Hepatocyte (in vitro differentiated cells): Measurements from ENCODE around the gene CDH18.

ENCODE experiments used
- EZH2 ChIP-seq: fragments of 200-600 bp; sonication (generic); IDR thresholded peaks from 2 replicates; pipeline ENCODE4 v1.6.1; 2016; ENCODE audit warnings: antibody characterized with exemption, mild to moderate bottlenecking, borderline replicate concordance
- EZH2phosphoT487 ChIP-seq: fragments of 200-600 bp; sonication (generic); IDR thresholded peaks from one replicate; pipeline ENCODE4 v1.6.1; 2018; ENCODE audit warnings: antibody characterized with exemption, mild to moderate bottlenecking, low read depth, moderate library complexity; ENCODE audit not compliant: unreplicated experiment, severe bottlenecking
- TF ChIP-seq, protein P1 (sequence below): fragments of 200-600 bp; sonication (generic); IDR thresholded peaks from 2 replicates; pipeline ENCODE4 v1.5.1; 2016; ENCODE audit warnings: antibody characterized with exemption, mild to moderate bottlenecking; ENCODE audit not compliant: poor library complexity

DNA sequence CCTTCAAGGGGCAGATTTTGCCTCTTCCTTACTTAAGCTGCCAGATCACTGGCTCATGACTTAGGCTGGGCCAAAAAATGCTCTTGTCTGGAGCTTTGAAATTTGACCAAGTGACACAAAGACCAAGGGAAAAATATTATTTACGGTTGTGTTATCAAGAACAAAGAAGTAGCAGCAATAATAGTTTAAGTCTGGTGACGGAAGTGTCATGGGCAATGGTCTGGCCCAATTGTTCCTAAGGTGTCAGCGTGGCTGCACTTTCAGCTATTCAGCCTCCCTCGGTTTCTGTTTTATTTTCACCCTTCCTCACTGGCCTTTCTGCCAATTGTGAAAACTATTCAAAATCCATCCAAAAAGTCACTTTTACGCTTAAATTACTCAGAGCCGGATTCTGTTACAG, 185.3 kb downstream of the CDH18 start:
- TF ChIP-seq, protein P1, sequence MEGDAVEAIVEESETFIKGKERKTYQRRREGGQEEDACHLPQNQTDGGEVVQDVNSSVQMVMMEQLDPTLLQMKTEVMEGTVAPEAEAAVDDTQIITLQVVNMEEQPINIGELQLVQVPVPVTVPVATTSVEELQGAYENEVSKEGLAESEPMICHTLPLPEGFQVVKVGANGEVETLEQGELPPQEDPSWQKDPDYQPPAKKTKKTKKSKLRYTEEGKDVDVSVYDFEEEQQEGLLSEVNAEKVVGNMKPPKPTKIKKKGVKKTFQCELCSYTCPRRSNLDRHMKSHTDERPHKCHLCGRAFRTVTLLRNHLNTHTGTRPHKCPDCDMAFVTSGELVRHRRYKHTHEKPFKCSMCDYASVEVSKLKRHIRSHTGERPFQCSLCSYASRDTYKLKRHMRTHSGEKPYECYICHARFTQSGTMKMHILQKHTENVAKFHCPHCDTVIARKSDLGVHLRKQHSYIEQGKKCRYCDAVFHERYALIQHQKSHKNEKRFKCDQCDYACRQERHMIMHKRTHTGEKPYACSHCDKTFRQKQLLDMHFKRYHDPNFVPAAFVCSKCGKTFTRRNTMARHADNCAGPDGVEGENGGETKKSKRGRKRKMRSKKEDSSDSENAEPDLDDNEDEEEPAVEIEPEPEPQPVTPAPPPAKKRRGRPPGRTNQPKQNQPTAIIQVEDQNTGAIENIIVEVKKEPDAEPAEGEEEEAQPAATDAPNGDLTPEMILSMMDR: no peak
- TF ChIP-seq EZH2: no peak
- no peak for TF ChIP-seq EZH2phosphoT487
